GM12878 (cell line): ENCODE data around the gene TMEM9B. TPM values are rescaled to one million over a fixed set of nuclear protein-coding genes. Genes with fewer than 3 reads are reported as not detected.

Source experiments
- ATAC-seq: fragments of 200-7000 bp; cut with Tn5 transposase; 3 replicates; pipeline ENCODE4 v1.9.1; 2020; ENCODE audit warnings: mild to moderate bottlenecking, moderate library complexity
- BruUV-seq: library from RNA; stranded (reverse); fragments of 400-500 nt; replicated peaks from 2 replicates; lab custom pipeline; 2021; lab: Mats Ljungman, UMichigan
- CTCF ChIA-PET: fragments of 300-600 bp; sonication (Branson Sonifier 250); formaldehyde crosslinking; extraction: SDS; loops from one replicate; lab custom pipeline; 2021; ENCODE audit warnings: inconsistent platforms; lab: Yijun Ruan, JAX
- POLR2A ChIA-PET: fragments of 350-600 bp; formaldehyde crosslinking; extraction: SDS; loops from one replicate; lab custom pipeline; 2021; ENCODE audit warnings: inconsistent platforms; lab: Charles Lee
- RAD21 ChIA-PET: fragments of 300-600 bp; sonication (Branson Sonifier 250); formaldehyde crosslinking; loops from one replicate; lab custom pipeline; 2023; ENCODE audit warnings: antibody characterized with exemption; ENCODE audit not compliant: unreplicated experiment; lab: Charles Lee
- SMC1A ChIA-PET: fragments of 300-600 bp; sonication (Branson Sonifier 250); formaldehyde crosslinking; loops from one replicate; lab custom pipeline; 2023; ENCODE audit not compliant: unreplicated experiment, uncharacterized antibody; lab: Charles Lee
- DNase-seq: peaks from one replicate; pipeline ENCODE4 v3.0.0-alpha.2; 2011; ENCODE audit warnings: low read depth, low spot score
- FAIRE-seq: peaks from 3 replicates; lab custom pipeline; 2011; peaks lifted over from hg19 to GRCh38; lab: Jason Lieb, UNC
- H2AFZ ChIP-seq: 2 replicates; pipeline ENCODE4 v1.6.0; 2011; ENCODE audit warnings: low read depth, low read length, control low read depth; ENCODE audit not compliant: control insufficient read depth
- H3K27ac ChIP-seq: 2 replicates; pipeline ENCODE4 v1.5.1; 2011; ENCODE audit warnings: control low read depth; ENCODE audit not compliant: control insufficient read depth, insufficient read depth
- H3K27me3 ChIP-seq, 2 experiments: replicated peaks in 1 of 2; 2 replicates each; pipeline versions ENCODE4 v1.6.0 to v1.6.1; 2011; ENCODE audit warnings: low read length in 1 of 2; ENCODE audit not compliant: control insufficient read depth in 2 of 2, insufficient read depth in 2 of 2
- H3K36me3 ChIP-seq, 2 experiments: 2 replicates each; pipeline ENCODE4 v1.5.1; 2011; ENCODE audit warnings: low read length in 1 of 2; ENCODE audit not compliant: control insufficient read depth in 2 of 2, insufficient read depth in 2 of 2
- H3K4me1 ChIP-seq: 2 replicates; pipeline ENCODE4 v1.6.1; 2011; ENCODE audit warnings: mild to moderate bottlenecking, low read length, moderate library complexity, mixed read lengths; ENCODE audit not compliant: control insufficient read depth, insufficient read depth
- H3K4me2 ChIP-seq: 2 replicates; pipeline ENCODE4 v1.6.0; 2011; ENCODE audit warnings: control low read depth; ENCODE audit not compliant: control insufficient read depth, insufficient read depth
- H3K4me3 ChIP-seq: fragments of 200-600 bp; sonication (generic); 2 replicates; pipeline ENCODE4 v1.5.1; 2016
- H3K79me2 ChIP-seq: 2 replicates; pipeline ENCODE4 v1.6.0; 2011; ENCODE audit warnings: low read length; ENCODE audit not compliant: control insufficient read depth, insufficient read depth
- H3K9ac ChIP-seq: 2 replicates; pipeline ENCODE4 v1.8.0; 2011; ENCODE audit warnings: low read length, control low read depth, mixed read lengths; ENCODE audit not compliant: control insufficient read depth, insufficient read depth
- H3K9me3 ChIP-seq: replicated peaks from 3 replicates; pipeline ENCODE4 v1.5.1; 2011; ENCODE audit warnings: mild to moderate bottlenecking, low read length; ENCODE audit not compliant: control insufficient read depth, insufficient read depth
- H4K20me1 ChIP-seq: 2 replicates; pipeline ENCODE4 v1.6.0; 2011; ENCODE audit not compliant: control insufficient read depth, insufficient read depth
- BCL11A ChIP-seq: IDR thresholded peaks from 2 replicates; pipeline ENCODE4 v1.6.1; 2011; ENCODE audit warnings: low read depth, low read length
- HDAC6 ChIP-seq: fragments of 200-600 bp; sonication (generic); IDR thresholded peaks from one replicate; pipeline ENCODE4 v1.8.0; 2017; ENCODE audit warnings: antibody characterized with exemption; ENCODE audit not compliant: unreplicated experiment
- MTA2 ChIP-seq: fragments of 450-650 bp; IDR thresholded peaks from 2 replicates; pipeline ENCODE4 v1.6.1; 2016; ENCODE audit warnings: low read depth, mild to moderate bottlenecking, moderate library complexity
- WGBS: methylation state at CpG from one replicate; pipeline ENCODE4 v1.1.6; 2016; ENCODE audit warnings: low lambda C conversion rate; ENCODE audit not compliant: insufficient replicate concordance, insufficient coverage; ENCODE audit errors: missing lambda C conversion rate; 5-methylcytosine and 5-hydroxymethylcytosine counted together
- in situ Hi-C: fragments of 300-500 bp; cut with MboI; formaldehyde crosslinking; loops from 9 replicates; pipeline ENCODE4 v1.14.3; 2018; ENCODE audit warnings: mixed read lengths
- intact Hi-C: fragments of 100-400 bp; cut with micrococcal nuclease; formaldehyde crosslinking; loops from one replicate; pipeline ENCODE4 v1.14.2; 2022; ENCODE audit not compliant: unreplicated experiment
- polyA plus RNA-seq, 11 experiments: library from polyadenylated mRNA; depleted of rRNA in 4 of 11; unstranded in 6 of 11; stranded (reverse) in 5 of 11; fragments of >200 nt; fragmentation: Nextera tagmentation in 4 of 11; fragmentation: Illumina TruSeq in 1 of 11; extraction: Ambion mirVana in 4 of 11; extraction: Trizol in 1 of 11; gene quantifications; 1 replicate in 1 of 11; 2 replicates in 10 of 11; pipeline versions ENCODE4 v1.2.1 to v1.2.3, GENCODE V29; 2011 to 2016; ENCODE audit warnings: inconsistent platforms in 2 of 11, missing spikeins in 2 of 11, low read depth in 1 of 11
- total RNA-seq, 4 experiments: library from RNA; depleted of rRNA in 3 of 4; stranded (reverse); fragments of >200 nt in 3 of 4; fragmentation: Illumina TruSeq in 1 of 4; extraction: Trizol in 1 of 4; gene quantifications; 2 replicates each; pipeline versions ENCODE4 v1.2.1 to v1.2.3, GENCODE V29; 2013 to 2021
- TF ChIP-seq, protein P1 (sequence below): fragments of 450-650 bp; IDR thresholded peaks from 2 replicates; pipeline ENCODE4 v1.6.1; 2016; ENCODE audit warnings: mild to moderate bottlenecking

Gene TMEM9B
- total and polyA plus RNA-seq, 10 of the 15 experiments (the other 5 are each of a cell fraction or from before 2014, with no cell fraction given), result 11.5 to 54.0 (median 30.0) TPM

- Histone ChIP-seq H3K79me2 (no peaks in the 10 kb centered on the region), H3K9ac (no peak overlapping the region), H3K4me1 (no peaks in the 10 kb centered on the region), H3K4me3 (no peak overlapping the region), H4K20me1 (no peaks in the 10 kb centered on the region), H3K36me3 (no peaks in the 10 kb centered on the region), H3K4me2 (no peak overlapping the region), H2AFZ (no peak overlapping the region), H3K27ac (no peak overlapping the region), H3K27me3 (peaks cover 0 to 2% of the 10 kb centered on the region in 2 experiments; a peak in 1 of 4 replicates), H3K9me3 (no peaks in the 10 kb centered on the region)
- WGBS, result 35% methylated on average over 1 of the region's 1 CpG
- FAIRE-seq (no peak), DNase-seq (no peak), ATAC-seq (no peak)
- intact Hi-C loops (no loop called here), in situ Hi-C loops (no loop called here)
- TF ChIP-seq MTA2, result no peak
- no peak for TF ChIP-seq BCL11A
- no peak for TF ChIP-seq HDAC6
- TF ChIP-seq, protein P1, sequence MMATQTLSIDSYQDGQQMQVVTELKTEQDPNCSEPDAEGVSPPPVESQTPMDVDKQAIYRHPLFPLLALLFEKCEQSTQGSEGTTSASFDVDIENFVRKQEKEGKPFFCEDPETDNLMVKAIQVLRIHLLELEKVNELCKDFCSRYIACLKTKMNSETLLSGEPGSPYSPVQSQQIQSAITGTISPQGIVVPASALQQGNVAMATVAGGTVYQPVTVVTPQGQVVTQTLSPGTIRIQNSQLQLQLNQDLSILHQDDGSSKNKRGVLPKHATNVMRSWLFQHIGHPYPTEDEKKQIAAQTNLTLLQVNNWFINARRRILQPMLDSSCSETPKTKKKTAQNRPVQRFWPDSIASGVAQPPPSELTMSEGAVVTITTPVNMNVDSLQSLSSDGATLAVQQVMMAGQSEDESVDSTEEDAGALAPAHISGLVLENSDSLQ, result no peak
- ChIA-PET CTCF (interaction anchor here (0.8 to 1.0 kb wide), 2 partner anchors 100 to 148 kb away, joined by 3 read pairs; no protein-coding TSS in a partner anchor), SMC1A (no interaction called here), RAD21 (no interaction called here), POLR2A (no interaction called here)
- BruUV-seq, result no TSS peak
Measured at GRCh38 chr11:8989453-8989852, 25.2 kb upstream of the TMEM9B start.
